Skin of body (tissue), 2 donors: Measurements from ENCODE around the gene GUCA2B. TPM values are rescaled to one million over a fixed set of nuclear protein-coding genes. Genes with fewer than 3 reads are reported as not detected.

Experiments
- DNase-seq: peaks from one replicate; lab custom pipeline; 2025; lab: John Stamatoyannopoulos, UW
- total RNA-seq: library from RNA; depleted of rRNA; stranded (reverse); fragments of >200 nt; gene quantifications from one replicate; pipeline ENCODE4 v1.2.3, GENCODE V29; 2014

The GUCA2B gene
- total RNA-seq, 1 donor from 2014 or later = not detected

DNA sequence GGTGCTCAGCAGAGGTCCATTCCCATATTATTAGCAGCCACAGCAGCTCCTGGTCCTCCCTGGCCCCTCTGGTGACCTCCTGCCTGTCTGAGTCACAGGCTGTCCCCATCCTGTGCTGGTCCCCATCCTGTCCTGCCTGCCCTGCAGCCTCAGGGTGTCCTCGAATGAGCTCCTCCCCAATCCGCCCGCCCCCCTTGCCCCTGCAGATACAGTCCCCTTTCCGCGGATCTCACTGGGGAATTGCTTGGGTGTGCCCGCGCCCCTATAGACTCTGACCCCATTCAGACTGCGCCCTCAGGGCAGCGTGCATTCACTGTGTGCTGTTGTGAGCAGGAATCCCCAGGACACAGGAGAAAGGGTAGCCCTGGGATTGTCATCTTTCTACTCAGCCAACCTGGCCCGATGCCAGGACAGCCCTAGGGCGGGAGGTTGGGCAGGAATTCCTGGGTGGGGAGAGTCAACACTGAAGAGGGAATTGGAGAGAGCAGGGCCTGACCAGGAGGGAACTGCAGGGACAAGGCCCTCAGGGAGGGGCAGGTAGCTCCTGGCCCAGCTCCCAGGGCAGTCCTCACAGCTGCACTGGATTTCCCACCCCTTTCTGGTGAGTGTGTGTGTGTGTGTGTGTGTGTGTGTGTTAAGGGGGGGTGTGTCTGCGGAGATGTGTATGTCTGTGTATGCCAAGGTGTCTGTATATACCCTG, 12.5 kb downstream of the GUCA2B start:
- DNase-seq = no peak

- no peak for DNase-seq
Measured at GRCh38 chr1:42167611-42168390, 14.6 kb downstream of the GUCA2B start.

- no peak for DNase-seq
Measured at GRCh38 chr1:42168391-42168670, 15.1 kb downstream of the GUCA2B start.

- no peak for DNase-seq
Measured at GRCh38 chr1:42168763-42169162, 15.6 kb downstream of the GUCA2B start.

- no peak for DNase-seq
Measured at GRCh38 chr1:42170779-42171621, 17.8 kb downstream of the GUCA2B start.

GRCh38 chr1:42171679-42172266, 18.6 kb downstream of the GUCA2B start:
- no peak for DNase-seq

DNA sequence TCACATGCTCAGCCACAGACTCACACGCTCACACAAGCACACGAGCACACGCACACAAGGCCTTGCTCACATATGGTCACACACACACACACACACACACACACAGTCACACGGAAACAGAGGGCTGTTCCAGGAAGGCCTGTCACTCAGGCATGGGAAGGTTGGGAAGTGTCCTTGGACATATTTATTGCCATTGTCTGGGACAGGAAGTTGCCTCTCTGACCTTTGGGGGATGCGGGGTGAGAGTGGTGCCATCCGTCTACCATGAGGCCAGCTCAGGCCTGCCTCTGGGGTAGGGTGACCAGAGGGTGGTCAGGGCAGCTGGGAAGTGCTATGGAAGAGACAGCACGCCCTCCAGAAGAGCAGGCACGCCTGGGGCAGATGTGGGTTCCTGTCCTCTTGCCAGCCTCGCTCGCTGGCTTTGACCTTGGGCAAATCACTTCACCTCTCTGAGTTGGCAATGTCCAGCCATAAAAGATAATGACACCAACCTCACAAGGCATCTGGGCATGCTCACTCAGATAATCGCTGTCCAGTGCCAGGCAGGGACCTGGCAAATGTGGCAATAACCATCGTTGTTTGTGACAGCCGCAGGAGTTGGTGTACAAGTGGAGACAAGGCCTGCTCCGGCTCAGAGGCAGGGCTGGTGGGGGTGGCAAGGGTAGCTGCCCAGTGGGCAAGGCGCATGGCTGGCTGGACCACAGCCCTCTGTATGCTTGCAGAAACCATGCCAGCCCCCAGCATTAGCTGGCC, 19.3 kb downstream of the GUCA2B start:
- peak; percentile 5 for DNase-seq

DNA sequence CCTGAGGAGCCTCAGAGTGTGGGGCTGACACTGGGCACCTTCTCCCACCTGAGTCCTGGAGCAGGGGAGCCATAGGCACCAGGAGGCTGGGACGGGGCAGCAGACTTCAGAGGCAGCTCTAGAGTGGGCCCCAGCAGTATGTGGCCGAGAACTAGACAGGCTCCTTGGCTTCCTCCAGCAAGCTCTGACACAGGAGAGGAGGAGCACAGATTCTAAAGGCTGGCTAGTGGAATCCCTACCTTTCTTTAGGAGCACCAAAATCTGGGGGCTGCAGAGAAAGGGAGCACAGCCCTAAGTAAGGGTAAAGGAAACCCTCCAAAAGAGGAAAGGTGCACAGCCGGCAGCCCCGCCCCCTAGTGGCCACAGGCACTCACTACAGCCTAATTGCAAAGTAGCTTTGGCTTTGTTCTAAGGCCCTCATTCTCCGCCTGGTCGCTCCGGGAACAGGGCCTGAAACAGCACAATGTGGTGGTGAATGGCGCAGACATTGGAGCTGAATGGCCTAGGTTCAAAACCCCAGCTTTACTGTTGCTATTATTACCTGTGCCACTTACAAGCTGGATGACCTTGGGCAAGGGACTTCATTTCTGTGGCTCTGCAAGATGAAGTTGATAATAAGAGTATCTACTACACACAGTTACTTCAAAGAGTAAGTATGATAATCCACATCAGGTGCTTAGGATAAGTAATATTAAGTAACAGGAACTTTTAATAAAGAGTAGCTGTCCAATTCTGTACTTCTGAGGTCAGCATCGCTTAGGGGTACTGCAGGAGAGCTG, 20.1 kb downstream of the GUCA2B start:
- peak; percentile 31 for DNase-seq

- DNase-seq = peak; percentile 63
Measured at GRCh38 chr1:42173961-42174735, 20.9 kb downstream of the GUCA2B start.

GRCh38 chr1:42175314-42176054, 22.3 kb downstream of the GUCA2B start:
- no peak for DNase-seq

- no peak for DNase-seq
Measured at GRCh38 chr1:42176902-42177519, 23.8 kb downstream of the GUCA2B start.

GRCh38 chr1:42177541-42177981, 24.4 kb downstream of the GUCA2B start:
- peak; percentile 12 for DNase-seq

DNA sequence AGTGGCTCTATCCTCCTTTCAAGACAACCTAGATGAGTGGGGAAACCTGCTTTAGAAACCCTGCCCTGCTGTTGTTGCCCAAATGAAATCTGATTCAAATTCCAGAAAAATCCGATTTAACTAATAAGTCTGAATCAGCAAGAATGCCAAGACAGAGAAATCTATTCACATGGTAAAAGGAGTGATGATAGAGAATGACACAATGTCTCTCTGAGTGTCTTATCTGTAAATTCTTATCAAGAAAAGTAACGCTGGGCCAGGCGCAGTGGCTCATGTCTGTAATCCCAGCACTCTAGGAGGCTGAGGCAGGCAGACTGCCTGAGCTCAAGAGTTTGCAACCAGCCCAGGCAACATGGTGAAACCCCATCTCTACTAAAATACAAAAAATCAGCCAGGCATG, 25.0 kb downstream of the GUCA2B start:
- DNase-seq = no peak

GRCh38 chr1:42179275-42179674, 26.1 kb downstream of the GUCA2B start:
- DNase-seq = no peak

GRCh38 chr1:42179900-42180329, 26.7 kb downstream of the GUCA2B start:
- no peak for DNase-seq

DNA sequence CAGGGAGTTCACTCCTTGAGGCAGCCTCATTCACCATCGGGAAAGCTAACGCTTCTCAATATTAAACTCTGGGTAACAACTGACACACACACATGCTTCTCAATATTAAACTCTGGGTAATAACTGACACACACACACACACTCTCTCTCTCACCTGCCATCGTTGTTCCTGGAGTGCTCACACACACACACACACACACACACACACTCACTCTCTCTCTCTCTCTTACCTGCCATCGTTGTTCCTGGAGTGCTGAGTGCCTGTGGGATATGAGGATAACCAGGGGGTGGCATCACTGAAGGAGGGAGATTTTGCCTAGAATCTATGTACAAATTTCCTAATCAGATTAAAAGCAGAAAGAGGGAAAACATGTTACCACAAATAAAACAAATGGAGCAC, 28.5 kb downstream of the GUCA2B start:
- no peak for DNase-seq

DNA sequence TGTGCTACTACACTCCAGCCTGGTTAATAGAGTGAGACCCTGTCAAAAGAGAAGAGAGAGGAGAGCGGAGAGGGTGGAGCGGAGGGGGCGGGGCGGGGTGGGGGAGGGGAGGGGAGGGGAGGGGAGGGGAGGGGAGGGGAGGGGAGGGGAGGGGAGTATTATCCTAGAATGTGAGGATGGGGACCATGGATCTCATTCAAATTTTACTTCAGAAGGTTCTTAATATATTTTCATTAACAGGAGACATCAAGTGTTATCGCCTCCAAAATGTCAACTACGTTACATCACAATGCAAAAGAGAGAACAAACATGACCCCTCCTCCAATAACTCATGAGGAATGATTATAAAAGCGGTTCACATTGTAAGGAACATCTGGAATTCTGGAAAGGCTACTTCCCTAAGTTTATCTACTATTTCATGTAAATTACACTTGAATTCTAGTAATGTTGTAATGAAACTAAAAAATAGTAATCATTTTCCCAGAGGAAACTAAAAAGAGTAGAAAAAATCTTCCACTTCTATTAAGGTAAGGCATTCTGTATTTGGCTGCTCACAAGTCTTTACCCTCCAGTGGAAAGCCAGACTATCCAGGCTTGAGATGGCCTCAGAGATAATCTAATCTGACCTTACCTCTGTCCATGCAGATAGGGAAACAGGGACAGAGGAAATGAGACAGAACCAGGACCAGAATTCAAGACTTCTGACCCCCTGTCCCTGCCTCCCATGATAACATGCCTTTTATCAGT, 30.2 kb downstream of the GUCA2B start:
- DNase-seq = no peak

DNA sequence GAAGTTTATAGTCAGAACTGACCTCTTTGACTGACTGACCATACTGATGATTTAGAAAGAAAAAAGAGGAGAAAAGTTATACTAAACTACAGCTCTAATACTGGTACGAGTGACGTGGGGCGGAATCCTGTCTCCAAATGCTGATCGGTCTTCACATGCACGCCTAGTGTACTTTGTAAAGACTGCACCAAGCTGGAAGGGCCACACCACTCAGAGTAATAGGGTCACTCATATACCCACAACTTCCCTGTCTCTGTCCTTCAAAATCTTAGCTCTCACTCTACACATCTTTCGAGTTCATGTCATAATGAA, 30.7 kb downstream of the GUCA2B start:
- no peak for DNase-seq
